Raji (cell line): ENCODE data around the gene PIGC.

Source experiments
- POLR2A ChIP-seq: IDR thresholded peaks from 2 replicates; pipeline ENCODE4 v1.6.1; 2011; ENCODE audit warnings: low read depth, low read length, control low read depth; ENCODE audit not compliant: insufficient read depth

The PIGC gene

GRCh38 chr1:172471666-172472065, 27.8 kb upstream of the PIGC start:
- no peak for TF ChIP-seq POLR2A

GRCh38 chr1:172470149-172470548, 26.3 kb upstream of the PIGC start:
- no peak for TF ChIP-seq POLR2A

DNA sequence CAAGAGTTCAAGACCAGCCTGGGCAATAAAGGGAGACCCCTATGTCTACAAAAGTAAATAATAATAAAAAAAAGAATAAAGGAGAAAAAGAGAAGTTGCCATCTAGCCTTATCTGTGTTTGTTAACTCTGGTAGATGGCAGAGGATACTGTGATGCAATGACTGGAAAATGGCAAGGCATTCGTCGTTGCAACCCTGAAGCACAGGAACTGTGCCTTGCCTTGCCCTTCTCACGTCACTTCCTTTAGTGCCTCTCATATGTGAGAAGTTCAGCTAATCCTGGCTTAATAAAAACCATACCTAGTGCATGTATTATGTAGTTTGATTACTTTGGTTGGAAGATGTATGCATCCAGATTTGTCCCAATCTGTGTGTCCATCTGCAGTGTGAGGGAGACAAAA, 25.8 kb upstream of the PIGC start:
- TF ChIP-seq POLR2A = no peak

GRCh38 chr1:172468296-172468695, 24.4 kb upstream of the PIGC start:
- TF ChIP-seq POLR2A = no peak

DNA sequence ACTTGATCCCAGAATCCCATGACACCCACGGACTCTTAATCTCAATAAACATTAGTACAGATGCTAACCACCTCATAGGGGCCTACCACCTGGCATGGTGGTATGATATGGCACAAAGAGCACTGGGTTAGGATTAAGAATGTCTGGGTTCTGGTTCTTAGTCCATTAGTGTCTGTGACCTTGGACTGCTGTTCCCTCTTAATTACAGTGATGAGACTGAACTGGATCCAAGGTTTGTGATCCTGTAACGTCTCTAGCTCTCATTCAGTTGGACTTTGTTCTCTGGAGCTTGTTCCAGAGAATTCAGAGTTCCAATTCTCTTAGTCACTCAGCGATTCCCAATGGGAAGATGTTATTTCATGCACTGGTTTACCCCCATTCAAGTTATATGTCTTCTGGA, 23.6 kb upstream of the PIGC start:
- TF ChIP-seq POLR2A = no peak

GRCh38 chr1:172466795-172467407, 23.0 kb upstream of the PIGC start:
- TF ChIP-seq POLR2A = no peak

GRCh38 chr1:172465617-172466016, 21.7 kb upstream of the PIGC start:
- TF ChIP-seq POLR2A = no peak

DNA sequence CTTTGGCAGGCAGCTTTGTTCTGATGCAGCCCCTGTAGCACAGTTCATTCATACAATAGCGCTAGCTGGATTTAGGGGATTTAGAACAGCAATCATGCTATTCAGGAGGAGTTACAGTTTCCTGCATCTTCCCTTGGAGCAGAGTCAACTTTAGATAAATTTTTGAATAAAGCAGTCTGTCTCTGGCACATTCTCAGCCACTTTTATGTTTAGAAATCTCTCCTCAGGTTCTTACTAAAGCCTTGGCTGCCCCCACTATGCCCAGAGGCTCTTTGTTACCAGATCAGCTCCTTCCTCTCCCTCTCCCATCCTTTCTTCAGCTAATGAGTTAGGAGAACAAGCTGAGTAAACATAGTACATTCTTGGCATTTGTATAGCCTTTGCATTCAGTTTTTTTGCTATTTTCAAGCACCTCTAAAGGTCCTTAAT, 17.0 kb upstream of the PIGC start:
- TF ChIP-seq POLR2A = no peak

GRCh38 chr1:172460177-172460576, 16.3 kb upstream of the PIGC start:
- TF ChIP-seq POLR2A = no peak

- no peak for TF ChIP-seq POLR2A
These were observed 13.7 kb upstream of the PIGC start for GRCh38 chr1:172457479-172458130.

DNA sequence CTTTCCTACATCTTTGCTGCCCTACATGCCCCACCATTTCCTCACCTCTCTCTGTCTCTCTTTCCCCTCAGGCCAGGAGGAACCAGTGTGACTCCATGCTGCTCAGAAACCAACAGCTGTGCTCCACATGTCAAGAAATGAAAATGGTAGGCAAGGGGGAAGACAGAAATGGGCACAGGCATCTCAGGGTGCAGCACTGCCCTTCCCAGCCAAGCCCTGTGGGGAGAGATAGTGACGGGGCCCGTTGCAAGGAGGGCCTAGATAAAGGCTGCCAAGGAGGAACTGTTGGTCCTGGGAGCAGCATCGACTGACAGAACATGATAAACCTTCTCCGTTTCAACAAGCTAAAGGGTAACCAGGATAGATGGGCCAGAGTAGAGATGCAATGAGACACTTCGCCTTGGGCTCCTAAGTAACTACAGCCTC, 12.5 kb upstream of the PIGC start:
- TF ChIP-seq POLR2A = no peak

- TF ChIP-seq POLR2A = no peak
These were observed 11.6 kb upstream of the PIGC start for GRCh38 chr1:172455451-172455850.

- TF ChIP-seq POLR2A = no peak
These were observed 9.7 kb upstream of the PIGC start for GRCh38 chr1:172453607-172454006.

- TF ChIP-seq POLR2A = no peak
These were observed 9.3 kb upstream of the PIGC start for GRCh38 chr1:172453153-172453545.

- TF ChIP-seq POLR2A = no peak
These were observed 8.8 kb upstream of the PIGC start for GRCh38 chr1:172452536-172453152.

DNA sequence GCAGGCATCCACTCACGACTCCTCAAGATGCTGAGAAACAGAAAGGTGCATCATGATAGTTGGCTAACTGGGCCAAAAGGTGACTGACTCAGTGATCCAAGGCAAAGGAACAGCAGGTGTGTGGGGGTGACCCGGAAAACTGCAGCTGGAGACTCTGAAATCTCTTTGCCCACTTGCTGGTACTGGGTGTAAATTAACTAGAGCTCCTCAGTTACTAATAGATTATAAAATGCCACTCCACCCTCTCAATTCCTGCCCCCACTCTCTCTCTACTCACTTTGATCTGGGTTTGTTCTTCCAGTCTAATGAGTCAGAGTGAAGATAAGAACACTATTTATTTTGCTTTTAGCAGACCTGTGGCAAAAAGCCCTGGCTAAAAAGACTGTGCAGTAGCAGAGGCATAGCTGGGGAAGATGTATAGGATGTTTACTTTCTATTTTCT, 7.2 kb upstream of the PIGC start:
- TF ChIP-seq POLR2A = no peak
